ENCODE data around the gene TMEM131. TPM values are rescaled to one million over a fixed set of nuclear protein-coding genes. Genes with fewer than 3 reads are reported as not detected.

Gene TMEM131
- total RNA-seq, 2 donors from 2014 or later: 29.0 to 31.7 TPM

DNA sequence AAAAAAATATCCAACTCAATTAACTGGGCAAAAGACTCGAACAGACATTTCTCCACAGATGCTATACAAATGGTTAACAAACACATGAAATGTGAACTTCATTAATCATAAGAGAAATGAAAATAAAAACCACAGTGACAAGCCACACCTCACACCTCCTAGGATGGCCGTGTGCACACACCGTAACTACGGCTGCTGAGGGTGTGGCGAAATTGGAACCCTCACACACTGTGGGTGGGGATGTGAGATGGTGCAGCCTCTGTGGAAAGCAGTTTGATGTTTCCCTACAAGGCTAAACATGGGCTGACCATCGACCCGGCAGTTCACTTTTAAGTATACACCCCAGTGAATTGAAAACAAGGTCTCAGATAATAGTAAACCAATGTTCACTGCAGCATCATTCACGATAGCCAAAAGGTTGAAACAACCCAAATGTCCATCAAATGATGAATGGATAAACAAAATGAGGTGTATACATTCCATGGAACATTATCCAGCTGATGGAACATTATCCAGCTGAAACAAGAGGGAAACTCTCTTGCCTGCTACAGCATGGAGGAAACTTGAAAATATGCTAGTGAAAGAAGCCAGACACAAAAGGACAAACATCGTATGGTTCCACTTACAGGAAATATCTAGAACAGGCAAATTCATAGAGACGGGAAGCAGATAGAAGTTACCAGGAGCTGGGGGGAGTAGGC is 250.1 kb downstream of the TMEM131 start:
- peak; percentile 53 to 55 for DNase-seq (ENCODE audit: low spot score in 2 of 2)
- Mint-ChIP-seq H3K36me3 (peaks cover 0 to 30% of the 10 kb centered on the region in 2 donors), H3K9me3 (no peaks in the 10 kb centered on the region), H3K27ac (no peak overlapping the region)
- peak; percentile 76 to 89 for ATAC-seq

GRCh38 chr2:97743913-97744312 is 251.8 kb downstream of the TMEM131 start:
- DNase-seq (ENCODE audit: low spot score in 2 of 2) (peak in 1 of 2 donors; percentile 16), ATAC-seq (no peak)
- Mint-ChIP-seq H3K9me3 (no peaks in the 10 kb centered on the region), H3K27ac (peak overlapping the region in 1 of 2 donors; percentile 30), H3K36me3 (peaks cover 0 to 39% of the 10 kb centered on the region in 2 donors)

GRCh38 chr2:97742381-97742847 is 253.3 kb downstream of the TMEM131 start:
- ATAC-seq (peak in 1 of 2 donors; percentile 87), DNase-seq (ENCODE audit: low spot score in 2 of 2) (peak in 1 of 2 donors; percentile 66)
- Mint-ChIP-seq H3K27ac (peak overlapping the region; percentile 58 to 89), H3K9me3 (no peaks in the 10 kb centered on the region), H3K36me3 (peaks cover 0 to 49% of the 10 kb centered on the region in 2 donors)

DNA sequence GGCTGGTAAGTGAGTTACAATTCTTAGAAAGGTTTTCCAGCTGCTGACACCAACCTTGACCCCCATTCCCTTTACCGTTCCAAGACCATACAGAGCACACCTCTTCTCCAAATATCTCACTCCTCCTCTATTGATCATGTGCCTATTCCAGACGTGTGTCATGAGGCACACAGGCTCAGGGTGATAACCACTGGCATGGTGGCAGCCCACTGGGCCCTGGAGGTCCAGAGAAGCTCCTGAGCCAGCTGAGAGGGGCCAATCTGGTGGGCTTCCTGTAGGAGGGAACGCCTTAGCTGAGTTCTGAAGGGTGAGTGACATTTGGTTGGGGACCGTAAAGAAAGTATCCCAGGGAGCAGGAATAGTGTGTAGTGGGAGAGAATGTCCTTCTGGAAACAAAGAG is 254.1 kb downstream of the TMEM131 start:
- H3K9me3 Mint-ChIP-seq: no peaks in the 10 kb centered on the region
- no peak for ATAC-seq
- H3K36me3 Mint-ChIP-seq: peaks cover 0 to 49% of the 10 kb centered on the region in 2 donors
- peak overlapping the region; percentile 58 to 89 for H3K27ac Mint-ChIP-seq
- no peak for DNase-seq (ENCODE audit: low spot score in 2 of 2)

- DNase-seq (ENCODE audit: low spot score in 2 of 2): no peak
- Mint-ChIP-seq H3K9me3 (no peaks in the 10 kb centered on the region), H3K27ac (peak overlapping the region in 1 of 2 donors; percentile 58), H3K36me3 (peaks cover 0 to 49% of the 10 kb centered on the region in 2 donors)
- no peak for ATAC-seq
Observed at GRCh38 chr2:97741251-97741650, 254.5 kb downstream of the TMEM131 start.

DNA sequence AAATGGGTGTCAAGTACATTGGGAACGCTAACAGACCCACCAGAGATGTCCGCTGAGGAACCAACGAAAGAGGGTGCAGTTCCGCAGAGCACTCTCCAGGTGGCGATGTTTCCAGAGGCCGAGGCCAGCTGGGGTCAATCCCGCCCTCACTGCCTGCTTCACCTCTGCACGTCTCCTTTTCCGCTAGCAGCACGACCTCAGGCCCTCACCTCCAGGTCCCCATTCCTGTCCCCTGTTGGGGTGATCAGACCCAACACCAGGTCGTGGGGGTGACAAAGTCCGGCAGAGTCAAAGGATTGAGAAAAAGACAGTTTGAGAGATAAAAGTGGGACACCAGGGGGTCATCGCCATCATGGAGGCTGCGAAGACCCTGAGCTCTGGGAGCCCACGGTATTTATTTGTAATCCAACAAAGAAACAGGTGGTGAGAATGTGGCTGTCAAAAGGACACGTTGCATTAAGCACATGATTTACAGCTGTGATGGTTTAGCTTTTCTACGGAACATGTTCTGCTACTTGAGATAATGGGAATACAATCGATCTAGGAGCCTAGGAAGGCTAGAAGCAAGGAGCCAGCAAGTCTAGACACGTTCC is 255.1 kb downstream of the TMEM131 start:
- H3K9me3 Mint-ChIP-seq: no peaks in the 10 kb centered on the region
- peak overlapping the region; percentile 34 to 95 for H3K27ac Mint-ChIP-seq
- peaks cover 0 to 49% of the 10 kb centered on the region in 2 donors for H3K36me3 Mint-ChIP-seq
- ATAC-seq: no peak
- peak in 1 of 2 donors; percentile 65 for DNase-seq (ENCODE audit: low spot score in 2 of 2)

- Mint-ChIP-seq H3K9me3 (no peaks in the 10 kb centered on the region), H3K27ac (no peak overlapping the region), H3K36me3 (peaks cover 0 to 49% of the 10 kb centered on the region in 2 donors)
- DNase-seq (ENCODE audit: low spot score in 2 of 2) (no peak), ATAC-seq (no peak)
Observed at GRCh38 chr2:97739893-97740245, 255.9 kb downstream of the TMEM131 start.

GRCh38 chr2:97739020-97739892 is 256.5 kb downstream of the TMEM131 start:
- Mint-ChIP-seq H3K36me3 (peaks cover 0 to 44% of the 10 kb centered on the region in 2 donors), H3K27ac (peak overlapping the region; percentile 7 to 8), H3K9me3 (no peaks in the 10 kb centered on the region)
- no peak for DNase-seq (ENCODE audit: low spot score in 2 of 2)
- ATAC-seq: peak in 1 of 2 donors; percentile 16

- Mint-ChIP-seq H3K9me3 (no peaks in the 10 kb centered on the region), H3K27ac (peak overlapping the region; percentile 7 to 8)
- DNase-seq (ENCODE audit: low spot score in 2 of 2): no peak
Observed at GRCh38 chr2:97738179-97739019, 257.3 kb downstream of the TMEM131 start.

DNA sequence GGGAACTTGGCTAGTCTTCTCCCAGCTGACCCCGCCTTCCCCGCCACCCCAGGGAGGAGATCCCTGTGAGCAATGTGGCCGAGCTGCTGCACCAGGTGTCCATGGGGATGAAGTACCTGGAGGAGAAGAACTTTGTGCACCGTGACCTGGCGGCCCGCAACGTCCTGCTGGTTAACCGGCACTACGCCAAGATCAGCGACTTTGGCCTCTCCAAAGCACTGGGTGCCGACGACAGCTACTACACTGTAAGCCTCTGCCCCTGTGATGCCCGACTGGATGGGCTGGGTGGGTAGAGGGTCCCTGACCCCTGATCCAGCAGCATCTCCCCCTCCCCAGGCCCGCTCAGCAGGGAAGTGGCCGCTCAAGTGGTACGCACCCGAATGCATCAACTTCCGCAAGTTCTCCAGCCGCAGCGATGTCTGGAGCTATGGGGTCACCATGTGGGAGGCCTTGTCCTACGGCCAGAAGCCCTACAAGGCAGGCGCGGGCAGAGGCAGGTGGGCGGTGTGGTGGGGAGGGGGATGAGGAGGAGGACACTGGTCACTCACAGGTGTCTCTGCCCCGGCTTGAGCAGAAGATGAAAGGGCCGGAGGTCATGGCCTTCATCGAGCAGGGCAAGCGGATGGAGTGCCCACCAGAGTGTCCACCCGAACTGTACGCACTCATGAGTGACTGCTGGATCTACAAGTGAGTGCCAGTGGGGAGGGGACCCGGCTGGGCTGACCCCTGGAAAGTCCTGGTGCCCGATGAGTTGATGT is 258.1 kb downstream of the TMEM131 start:
- Mint-ChIP-seq H3K9me3 (no peaks in the 10 kb centered on the region), H3K27ac (peak overlapping the region; percentile 7 to 67), H3K36me3 (peaks cover 0 to 34% of the 10 kb centered on the region in 2 donors)
- ATAC-seq: no peak
- DNase-seq (ENCODE audit: low spot score in 2 of 2): no peak

More at GRCh38 chr2:97738179-97739019, 257.3 kb downstream of the TMEM131 start:
- peak in 1 of 2 donors; percentile 7 for ATAC-seq
- peaks cover 0 to 35% of the 10 kb centered on the region in 2 donors for H3K36me3 Mint-ChIP-seq

DNA sequence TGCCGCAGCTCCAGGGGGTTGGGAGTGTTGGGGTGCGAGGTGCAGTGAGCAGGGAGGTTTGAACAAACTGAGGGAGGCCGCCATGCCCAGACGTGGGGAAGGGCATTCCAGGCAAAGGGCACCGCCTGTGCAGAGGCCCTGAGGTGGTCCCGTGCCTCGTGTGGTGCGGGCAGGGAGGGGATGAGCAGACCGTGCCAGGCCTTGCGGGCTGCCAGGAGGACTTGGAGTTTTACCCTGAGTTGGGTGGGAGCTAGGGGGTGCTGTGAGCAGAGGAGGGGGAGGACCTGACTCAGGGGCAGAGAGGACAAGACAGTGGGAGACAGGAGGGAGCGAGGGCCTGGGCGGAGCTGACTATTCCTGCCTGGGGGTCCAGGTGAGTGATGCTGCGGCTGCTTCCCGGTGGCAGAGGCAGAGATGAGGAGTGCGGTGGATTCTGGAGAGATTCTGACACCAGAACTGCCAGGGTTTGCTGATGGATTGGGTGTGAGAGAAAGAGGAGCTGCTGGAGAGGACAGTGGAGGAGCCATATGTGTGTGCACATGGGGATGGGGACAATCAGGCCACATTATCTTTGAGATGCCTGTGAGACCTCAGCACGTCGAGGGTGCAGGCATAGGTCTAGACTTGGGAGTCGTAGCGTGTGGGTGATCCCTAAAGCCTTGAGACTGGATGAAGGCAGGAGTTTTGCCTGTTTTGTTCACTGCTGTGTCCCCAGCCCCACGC is 259.0 kb downstream of the TMEM131 start:
- peaks cover under 1 to 32% of the 10 kb centered on the region in 2 donors for H3K36me3 Mint-ChIP-seq
- no peaks in the 10 kb centered on the region for H3K9me3 Mint-ChIP-seq
- ATAC-seq (no peak), DNase-seq (ENCODE audit: low spot score in 2 of 2) (no peak)
- peak overlapping the region in 1 of 2 donors; percentile 67 for H3K27ac Mint-ChIP-seq

DNA sequence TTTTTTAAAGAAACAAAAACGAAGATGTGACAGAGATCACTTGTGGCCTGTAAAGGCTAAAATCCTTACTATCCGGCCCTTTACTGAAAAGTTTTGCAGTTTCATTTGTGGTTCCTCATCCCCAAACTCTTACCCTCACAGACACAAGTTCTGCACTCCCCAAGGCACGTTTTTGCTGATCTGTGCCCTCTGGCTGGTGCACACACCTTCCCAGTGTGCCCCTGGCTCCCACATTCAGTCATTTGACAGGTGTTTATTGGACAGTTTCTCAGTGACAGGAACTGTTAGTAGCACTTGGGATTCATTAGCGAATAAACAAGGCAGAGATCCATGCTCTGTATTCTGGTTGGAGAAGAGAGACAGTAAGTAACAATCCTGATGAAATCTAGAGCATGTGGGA is 259.6 kb downstream of the TMEM131 start:
- Mint-ChIP-seq H3K36me3 (peaks cover 6 to 32% of the 10 kb centered on the region in 2 donors), H3K27ac (peak overlapping the region in 1 of 2 donors; percentile 32), H3K9me3 (no peaks in the 10 kb centered on the region)
- ATAC-seq (no peak), DNase-seq (ENCODE audit: low spot score in 2 of 2) (no peak)

DNA sequence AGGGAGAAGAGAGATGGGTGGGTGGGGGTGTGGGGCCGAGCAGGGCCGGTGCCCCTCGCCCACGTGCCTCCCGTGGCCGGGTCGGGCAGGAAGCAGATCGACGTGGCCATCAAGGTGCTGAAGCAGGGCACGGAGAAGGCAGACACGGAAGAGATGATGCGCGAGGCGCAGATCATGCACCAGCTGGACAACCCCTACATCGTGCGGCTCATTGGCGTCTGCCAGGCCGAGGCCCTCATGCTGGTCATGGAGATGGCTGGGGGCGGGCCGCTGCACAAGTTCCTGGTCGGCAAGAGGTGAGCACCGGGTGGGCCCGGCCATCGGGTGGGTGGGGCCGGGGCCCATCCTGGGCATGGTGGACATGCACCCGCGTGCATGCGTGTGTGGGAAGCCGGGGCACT is 260.6 kb downstream of the TMEM131 start:
- H3K27ac Mint-ChIP-seq: no peak overlapping the region
- peaks cover 10 to 30% of the 10 kb centered on the region in 2 donors for H3K36me3 Mint-ChIP-seq
- no peaks in the 10 kb centered on the region for H3K9me3 Mint-ChIP-seq
- ATAC-seq (no peak), DNase-seq (ENCODE audit: low spot score in 2 of 2) (no peak)

DNA sequence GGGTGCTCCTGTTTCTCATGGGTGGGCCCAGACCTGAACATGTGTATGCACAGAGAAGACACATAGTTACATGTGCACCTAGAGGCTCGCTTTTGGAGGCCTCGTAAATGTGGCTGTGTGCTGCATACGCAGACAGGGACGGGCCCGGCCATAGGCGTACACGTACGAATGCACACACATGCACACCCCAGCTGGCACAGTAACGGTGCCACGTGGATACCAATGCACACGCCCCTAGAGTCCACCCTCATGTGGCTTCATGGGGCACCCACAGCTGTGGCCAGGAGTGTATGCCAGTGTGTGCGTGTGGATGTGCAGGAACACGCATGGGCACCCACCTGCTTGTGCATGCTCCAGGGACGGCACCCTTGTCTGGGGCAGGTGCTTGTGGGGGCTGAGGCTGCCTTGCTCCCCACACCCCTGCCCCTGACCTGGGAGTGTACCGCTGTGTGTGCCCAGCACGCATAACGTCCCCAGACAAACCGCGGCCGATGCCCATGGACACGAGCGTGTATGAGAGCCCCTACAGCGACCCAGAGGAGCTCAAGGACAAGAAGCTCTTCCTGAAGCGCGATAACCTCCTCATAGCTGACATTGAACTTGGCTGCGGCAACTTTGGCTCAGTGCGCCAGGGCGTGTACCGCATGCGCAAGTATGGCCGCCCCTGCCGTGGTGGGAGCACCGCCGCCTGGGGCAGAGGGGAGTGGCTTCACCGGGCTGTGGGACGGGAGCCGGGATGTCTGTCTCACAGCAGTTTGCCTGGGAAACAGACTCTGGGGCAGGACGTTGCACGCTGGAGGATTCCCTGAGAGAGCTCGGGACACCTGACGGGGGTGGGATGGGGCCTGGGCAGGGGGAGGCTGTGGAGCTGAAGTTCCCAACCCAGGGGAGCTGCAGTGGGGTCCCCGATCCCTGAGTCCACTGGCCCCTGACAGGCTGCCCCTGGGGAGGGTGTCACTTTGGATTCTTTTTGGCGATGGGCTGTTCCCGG is 261.4 kb downstream of the TMEM131 start:
- Mint-ChIP-seq H3K36me3 (peaks cover 17 to 35% of the 10 kb centered on the region in 2 donors), H3K9me3 (no peaks in the 10 kb centered on the region), H3K27ac (no peak overlapping the region)
- no peak for DNase-seq (ENCODE audit: low spot score in 2 of 2)
- no peak for ATAC-seq
